ENCODE results near the gene SCLT1.
"Not testable (repeated sequence)": the region's sequence is repeated elsewhere in the genome, so short reads cannot be mapped to it uniquely, and the experiment has no call there.

Gene SCLT1

GRCh38 chr4:129093191-129093920 is at the start of gene SCLT1:
SCLT1 (minus strand) TSS chr4:129093539; CDS start chr4:129093103, 436 bp downstream.
- peak; percentile 93 to 98 for DNase-seq

- no peak for DNase-seq
Measured at GRCh38 chr4:129140521-129140920, 47.2 kb upstream of the SCLT1 start.

- no peak for DNase-seq
Measured at GRCh38 chr4:129138810-129139496, 45.6 kb upstream of the SCLT1 start.

GRCh38 chr4:129136433-129136832 is 43.1 kb upstream of the SCLT1 start:
- DNase-seq: no peak

DNA sequence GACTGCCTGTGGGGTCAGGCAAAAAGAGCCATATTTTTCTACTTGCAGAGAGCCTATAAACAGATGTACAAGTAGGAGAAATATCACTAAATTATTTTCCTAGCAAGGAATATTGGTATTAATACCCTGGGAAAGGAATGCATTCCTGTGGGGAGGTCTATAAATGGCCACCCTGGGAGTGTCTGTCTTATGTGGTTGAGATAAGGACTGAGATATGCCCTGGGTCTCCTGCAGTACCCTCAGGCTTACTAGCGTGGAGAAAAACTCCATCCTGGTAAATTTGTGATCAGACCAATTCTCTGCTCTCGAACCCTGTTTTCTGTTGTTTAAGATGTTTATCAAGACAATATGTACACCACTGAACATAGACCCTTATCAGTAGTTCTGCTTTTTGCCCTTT is 38.0 kb upstream of the SCLT1 start:
- DNase-seq: no peak

DNA sequence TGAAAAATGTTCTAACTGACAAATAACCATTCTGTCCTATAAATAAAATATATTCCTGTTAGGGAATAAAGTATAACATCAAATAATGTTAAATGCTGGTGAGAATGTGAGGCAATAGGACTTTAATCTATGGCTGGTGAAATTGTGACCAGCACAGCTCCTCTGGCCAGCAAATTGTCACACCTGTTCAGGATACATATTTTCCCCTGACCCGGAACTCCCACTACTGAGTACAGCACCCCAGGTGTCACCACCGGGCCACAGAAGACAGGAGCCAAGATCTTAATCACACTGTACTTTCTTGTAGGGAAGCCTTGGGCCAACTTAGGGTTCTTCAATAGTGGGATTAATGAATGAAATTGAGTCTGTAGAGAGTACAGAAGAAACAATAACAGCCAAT is 35.8 kb upstream of the SCLT1 start:
- no peak for DNase-seq

DNA sequence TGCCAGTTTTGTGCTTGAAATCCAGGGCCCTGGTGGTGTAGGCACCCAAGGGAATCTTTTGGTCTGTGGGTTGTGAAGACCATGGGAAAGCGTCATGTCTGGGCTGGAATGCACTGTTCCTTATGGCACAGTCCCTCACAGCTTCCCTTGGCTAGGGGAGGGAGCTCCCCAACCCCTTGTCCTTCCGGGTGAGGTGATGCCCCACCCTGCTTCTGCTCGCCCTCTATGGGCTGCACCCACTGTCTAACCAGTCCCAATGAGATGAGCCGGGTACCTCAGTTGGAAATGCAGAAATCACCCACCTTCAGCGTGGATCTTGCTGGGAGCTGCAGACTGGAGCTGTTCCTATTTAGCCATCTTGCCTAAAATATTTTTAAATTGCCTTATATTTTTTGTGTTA is 33.3 kb upstream of the SCLT1 start:
- not testable (repeated sequence) for DNase-seq

GRCh38 chr4:129117705-129118104 is 24.4 kb upstream of the SCLT1 start:
- DNase-seq: no peak

DNA sequence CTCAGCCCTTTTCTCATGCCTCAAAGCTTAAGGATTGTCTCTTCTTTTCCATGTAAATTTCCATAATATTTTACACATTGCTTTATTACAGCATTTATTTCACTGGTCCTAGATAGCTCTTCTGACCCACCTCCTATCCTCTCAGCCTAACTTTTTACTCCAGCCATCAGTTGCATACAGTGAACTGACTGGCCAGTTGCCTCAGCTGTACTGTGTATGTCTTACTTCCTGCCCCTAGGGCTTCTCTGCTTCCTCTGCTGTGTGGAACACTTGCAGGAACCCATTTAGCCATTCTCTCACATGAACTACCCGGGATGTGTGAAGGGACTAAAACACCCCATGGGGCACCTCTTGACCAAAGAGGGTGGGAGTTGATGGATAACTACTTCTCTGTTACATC is 20.6 kb upstream of the SCLT1 start:
- DNase-seq: no peak

- no peak for DNase-seq
Measured at GRCh38 chr4:129113434-129113833, 20.1 kb upstream of the SCLT1 start.

- DNase-seq: no peak
Measured at GRCh38 chr4:129111919-129112318, 18.6 kb upstream of the SCLT1 start.

DNA sequence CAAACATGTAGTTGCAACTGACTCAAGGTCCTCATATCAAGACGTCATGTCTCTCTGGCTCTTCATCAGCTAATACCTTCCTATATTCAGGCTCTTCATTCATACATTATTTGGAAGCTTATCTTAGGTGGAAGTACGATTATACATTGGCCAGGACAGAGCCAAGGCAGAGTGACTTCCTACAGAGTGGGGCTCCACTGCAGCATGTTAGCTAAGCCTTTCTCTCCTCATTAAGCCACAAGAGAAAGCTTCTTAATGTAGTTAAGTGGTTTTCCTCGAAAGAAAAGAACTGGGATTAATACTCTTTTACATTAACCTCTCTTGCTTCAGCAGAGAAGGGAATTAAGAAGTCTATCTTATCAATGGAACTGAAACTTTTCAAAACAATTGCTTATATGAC is 17.6 kb upstream of the SCLT1 start:
- no peak for DNase-seq

GRCh38 chr4:129109965-129110824 is 16.9 kb upstream of the SCLT1 start:
- DNase-seq: no peak

- no peak for DNase-seq
Measured at GRCh38 chr4:129098531-129099001, 5.2 kb upstream of the SCLT1 start.

DNA sequence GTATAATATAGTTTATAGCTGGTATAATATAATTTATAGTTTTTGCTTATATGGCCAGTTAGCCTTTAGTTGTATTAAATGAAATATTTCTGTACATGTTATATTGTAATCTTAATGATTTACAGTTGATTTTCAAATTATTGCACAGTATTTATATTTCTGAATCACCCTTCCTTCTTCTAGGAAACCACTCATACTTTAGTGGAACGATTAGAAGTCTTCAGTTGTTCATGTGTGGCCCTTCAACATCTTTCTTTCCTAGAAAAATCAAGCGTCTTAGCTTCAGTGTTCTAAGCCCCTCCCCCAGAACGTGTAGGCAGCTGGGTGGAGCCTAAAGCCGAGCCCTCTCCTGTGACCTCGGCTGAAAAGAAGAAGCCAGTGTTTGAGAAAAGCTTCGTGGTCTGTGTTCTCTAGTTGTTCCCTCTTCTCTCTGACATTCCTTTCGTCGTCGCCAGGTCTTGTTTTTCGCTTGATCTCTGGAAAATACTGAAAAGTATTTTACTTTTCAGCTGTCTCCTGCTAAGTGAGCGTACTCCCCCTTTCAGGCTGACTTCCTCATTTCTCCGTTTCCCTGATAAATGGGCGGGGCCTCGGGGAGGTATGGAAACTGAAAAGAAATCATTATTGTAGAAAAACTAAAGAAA is 2.6 kb upstream of the SCLT1 start, which contains the start of gene C4orf33:
C4orf33 (plus strand) TSS at position 342 of the 644 bp plus-strand sequence. CDS start 6,459 bp downstream, outside the sequence.
- DNase-seq: peak; percentile 27 to 68

GRCh38 chr4:129094347-129094746 is 1.0 kb upstream of the SCLT1 start:
- no peak for DNase-seq

DNA sequence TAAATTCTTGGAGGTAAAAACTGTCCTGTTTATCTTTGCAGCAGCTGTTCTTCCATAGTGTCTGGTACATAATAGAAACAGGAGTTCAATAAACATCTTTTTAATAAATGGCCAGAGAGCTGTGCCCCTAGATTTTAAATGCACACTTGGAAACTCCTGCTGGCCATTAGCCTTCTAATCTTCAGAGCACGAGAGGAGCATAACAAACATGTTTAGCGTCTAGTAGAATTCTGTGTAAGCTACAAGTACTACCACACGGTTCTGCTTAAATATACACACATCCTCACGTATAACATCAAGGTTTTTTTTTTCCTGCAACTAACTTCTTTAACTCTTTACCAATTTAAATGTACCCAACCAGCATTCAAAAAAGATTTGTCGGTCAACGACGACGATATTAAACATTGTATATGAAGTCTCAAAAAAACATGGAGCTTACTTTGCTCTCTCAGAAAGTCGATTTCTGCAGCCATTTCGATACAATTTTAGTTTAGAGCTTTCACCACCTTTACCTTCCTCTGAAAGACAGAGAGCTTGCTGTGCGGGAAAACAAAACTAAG is 628 bp downstream of the SCLT1 start:
- no peak for DNase-seq

DNA sequence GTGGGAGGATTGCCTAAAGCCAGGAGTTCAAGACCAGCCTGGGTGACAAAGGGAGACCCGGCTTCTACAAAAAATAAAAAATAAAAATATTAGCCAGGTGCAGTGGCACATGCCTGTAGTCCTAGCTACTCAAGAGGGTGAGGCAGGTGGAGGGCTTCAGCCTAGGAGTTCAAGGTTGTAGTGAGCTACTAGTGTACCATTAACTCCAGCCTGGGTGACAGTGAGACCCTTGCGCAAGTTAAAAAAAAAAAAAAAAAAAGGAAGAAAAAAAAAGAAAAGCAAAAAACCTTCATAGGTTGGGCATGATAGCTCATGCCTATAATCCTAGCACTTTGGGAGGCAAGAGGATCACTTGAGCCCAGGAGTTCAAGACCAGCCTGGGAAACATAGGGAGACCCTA is 5.8 kb downstream of the SCLT1 start:
- DNase-seq: no peak

GRCh38 chr4:129085472-129085871 is 7.9 kb downstream of the SCLT1 start:
- no peak for DNase-seq

DNA sequence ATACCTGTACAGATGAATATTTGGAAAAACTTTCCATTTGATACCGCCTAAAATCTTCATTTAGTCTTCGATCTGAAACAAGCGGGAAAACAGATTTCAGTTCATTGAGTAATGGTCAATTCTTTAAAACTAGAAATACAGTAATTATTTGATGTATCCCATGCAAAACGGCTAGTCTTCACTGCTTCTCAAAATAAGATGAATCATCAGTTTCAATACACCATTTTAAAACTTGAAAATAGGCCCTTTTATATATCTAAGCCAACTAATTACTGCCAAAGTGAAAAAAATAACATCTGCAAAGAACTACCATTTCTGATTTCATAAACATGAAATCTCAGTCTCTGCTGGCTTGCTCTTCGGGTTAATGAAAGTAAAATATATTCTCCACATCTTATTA is 11.0 kb downstream of the SCLT1 start:
- no peak for DNase-seq

DNA sequence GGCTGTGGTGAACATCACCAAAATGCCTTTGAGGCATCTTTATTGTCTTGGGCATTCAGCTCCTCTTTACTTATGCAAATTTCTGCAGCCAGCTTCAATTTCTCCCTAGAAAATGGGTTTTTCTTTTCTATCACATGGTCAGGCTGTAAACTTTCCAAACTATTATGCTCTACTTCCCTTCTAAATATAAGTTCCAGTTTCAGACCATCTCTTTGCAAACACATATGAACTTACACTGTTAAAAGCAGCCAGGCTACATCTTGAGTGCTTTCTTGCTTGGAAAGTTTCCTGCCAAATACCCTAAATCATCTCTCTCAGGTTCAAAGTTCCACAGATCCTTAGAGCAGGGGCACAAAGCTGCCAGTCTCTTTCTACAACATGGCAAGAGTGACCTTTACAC is 13.2 kb downstream of the SCLT1 start:
- DNase-seq: no peak

- DNase-seq: no peak
Measured at GRCh38 chr4:129077326-129077725, 16.0 kb downstream of the SCLT1 start.
